ENCODE measurements around the gene PIGS. TPM values are rescaled to one million over a fixed set of nuclear protein-coding genes. Genes with fewer than 3 reads are reported as not detected.
A peak's percentile ranks its signal among the peaks of the same experiment; 100 is the strongest.
"Not testable (repeated sequence)": the region's sequence is repeated elsewhere in the genome, so short reads cannot be mapped to it uniquely, and the experiment has no call there.

PIGS gene
- 41.1 TPM for polyA plus RNA-seq (2012; ENCODE audit: insufficient read depth, insufficient read length)

- peak within 1 kb of the TSS; percentile 92 for H3K4me3 ChIP-seq (ENCODE audit: low read length)
- peak; percentile 86 for DNase-seq (ENCODE audit: low read depth, low spot score)
Measured at GRCh38 chr17:28571361-28572122, at the start of gene PIGS. Gene PIGS (minus strand): TSS chr17:28571524. CDS start chr17:28571496, 28 bp downstream.

- DNase-seq (ENCODE audit: low read depth, low spot score): no peak
- no peak overlapping the region for H3K4me3 ChIP-seq (ENCODE audit: low read length)
Measured at GRCh38 chr17:28620010-28620409, 48.7 kb upstream of the PIGS start.

- DNase-seq (ENCODE audit: low read depth, low spot score): no peak
- H3K4me3 ChIP-seq (ENCODE audit: low read length): no peak overlapping the region
Measured at GRCh38 chr17:28618464-28618863, 47.1 kb upstream of the PIGS start.

GRCh38 chr17:28616281-28616680 lies 45.0 kb upstream of the PIGS start:
- no peak for DNase-seq (ENCODE audit: low read depth, low spot score)
- H3K4me3 ChIP-seq (ENCODE audit: low read length): no peak overlapping the region

- no peak overlapping the region for H3K4me3 ChIP-seq (ENCODE audit: low read length)
- DNase-seq (ENCODE audit: low read depth, low spot score): no peak
Measured at GRCh38 chr17:28615260-28615940, 44.1 kb upstream of the PIGS start.

- H3K4me3 ChIP-seq (ENCODE audit: low read length): no peak within 1 kb of the TSS
- DNase-seq (ENCODE audit: low read depth, low spot score): no peak
Measured at GRCh38 chr17:28613931-28614381, 42.6 kb upstream of the PIGS start, which contains the start of gene RSKR. Gene RSKR (minus strand): TSS chr17:28614185. CDS start chr17:28614161, 24 bp downstream.

GRCh38 chr17:28612936-28613872 lies 41.9 kb upstream of the PIGS start:
- DNase-seq (ENCODE audit: low read depth, low spot score): peak; percentile 32

GRCh38 chr17:28612531-28612930 lies 41.2 kb upstream of the PIGS start:
- no peak overlapping the region for H3K4me3 ChIP-seq (ENCODE audit: low read length)
- DNase-seq (ENCODE audit: low read depth, low spot score): no peak

More at GRCh38 chr17:28612936-28613872, 41.9 kb upstream of the PIGS start:
- no peak overlapping the region for H3K4me3 ChIP-seq (ENCODE audit: low read length)

GRCh38 chr17:28610376-28610775 lies 39.1 kb upstream of the PIGS start:
- DNase-seq (ENCODE audit: low read depth, low spot score): no peak
- H3K4me3 ChIP-seq (ENCODE audit: low read length): no peak overlapping the region

- not testable (repeated sequence) for H3K4me3 ChIP-seq (ENCODE audit: low read length); DNase-seq (ENCODE audit: low read depth, low spot score)
Measured at GRCh38 chr17:28604031-28604430, 32.7 kb upstream of the PIGS start.

- DNase-seq (ENCODE audit: low read depth, low spot score): peak; percentile 40
- peak overlapping the region; percentile 92 for H3K4me3 ChIP-seq (ENCODE audit: low read length)
Measured at GRCh38 chr17:28599311-28600184, 28.2 kb upstream of the PIGS start.

GRCh38 chr17:28598799-28599310 lies 27.5 kb upstream of the PIGS start, which contains the start of gene SPAG5:
Gene SPAG5 (minus strand): TSS chr17:28599025. CDS start chr17:28598946, 79 bp downstream.
- DNase-seq (ENCODE audit: low read depth, low spot score): peak; percentile 93
- H3K4me3 ChIP-seq (ENCODE audit: low read length): peak within 1 kb of the TSS; percentile 92

GRCh38 chr17:28598389-28598788 lies 27.1 kb upstream of the PIGS start:
- DNase-seq (ENCODE audit: low read depth, low spot score): no peak
- H3K4me3 ChIP-seq (ENCODE audit: low read length): peak overlapping the region; percentile 92

- peak overlapping the region; percentile 92 for H3K4me3 ChIP-seq (ENCODE audit: low read length)
- no peak for DNase-seq (ENCODE audit: low read depth, low spot score)
Measured at GRCh38 chr17:28597606-28598383, 26.5 kb upstream of the PIGS start.

GRCh38 chr17:28592260-28592659 lies 20.9 kb upstream of the PIGS start:
- DNase-seq (ENCODE audit: low read depth, low spot score): no peak
- no peak overlapping the region for H3K4me3 ChIP-seq (ENCODE audit: low read length)

GRCh38 chr17:28585851-28586250 lies 14.5 kb upstream of the PIGS start:
- peak; percentile 99 for DNase-seq (ENCODE audit: low read depth, low spot score)
- H3K4me3 ChIP-seq (ENCODE audit: low read length): no peak overlapping the region

- no peak for DNase-seq (ENCODE audit: low read depth, low spot score)
- H3K4me3 ChIP-seq (ENCODE audit: low read length): no peak overlapping the region
Measured at GRCh38 chr17:28584434-28584833, 13.1 kb upstream of the PIGS start.

Data from Jurkat, Clone E6-1 (cell line).